ENCODE measurements around the gene SYNE4. TPM values are rescaled to one million over a fixed set of nuclear protein-coding genes. Genes with fewer than 3 reads are reported as not detected.

The SYNE4 gene
- total and polyA plus RNA-seq, 9 of the 15 experiments (the other 6 are each of a cell fraction or from before 2014, with no cell fraction given), result 0.03 to 0.65 (median 0.29) TPM

DNA sequence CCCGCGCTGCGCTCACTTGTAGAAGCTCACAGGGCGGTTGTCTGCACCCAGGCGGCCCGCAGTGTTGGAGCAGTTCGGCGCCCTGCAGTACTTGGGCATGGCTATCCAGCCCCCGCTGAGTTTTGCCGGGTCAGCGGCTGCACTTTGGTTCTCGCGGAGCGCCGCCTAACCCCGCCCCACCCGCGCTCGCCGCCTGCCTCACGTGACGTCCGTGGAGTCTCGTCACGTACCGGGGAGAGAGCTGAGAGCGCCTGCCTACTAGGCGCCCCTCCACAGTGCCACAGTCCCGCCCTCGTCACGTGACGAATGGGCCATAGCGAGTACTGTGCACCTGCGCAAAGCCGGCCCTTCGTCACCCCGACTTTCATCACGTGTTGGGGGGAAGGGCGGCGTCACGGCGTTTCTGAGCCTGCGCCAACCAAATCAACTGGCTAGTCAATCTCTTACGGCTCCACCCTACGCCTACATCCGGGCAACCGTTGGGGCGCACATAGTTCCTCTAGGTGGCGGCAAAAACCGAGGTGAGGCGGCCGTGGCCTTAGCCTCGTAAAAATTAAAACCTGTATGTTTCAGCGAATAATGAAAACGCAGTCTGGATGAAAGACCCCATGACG is 45.6 kb upstream of the SYNE4 start, which contains the start of gene THAP8 (continued):
- TF ChIP-seq, protein P1, sequence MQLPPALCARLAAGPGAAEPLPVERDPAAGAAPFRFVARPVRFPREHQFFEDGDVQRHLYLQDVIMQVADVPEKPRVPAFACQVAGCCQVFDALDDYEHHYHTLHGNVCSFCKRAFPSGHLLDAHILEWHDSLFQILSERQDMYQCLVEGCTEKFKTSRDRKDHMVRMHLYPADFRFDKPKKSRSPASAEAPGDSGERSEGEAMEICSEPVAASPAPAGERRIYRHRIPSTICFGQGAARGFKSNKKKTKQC (CRISPR knock-in tag; IDR thresholded peaks at IDR 0.05), result 0 out of 2 replicates have a peak, but pooled peaks have one; percentile 36
- no peak for TF ChIP-seq PTRF (tag; IDR thresholded peaks at IDR 0.05)
- TF ChIP-seq, protein P2, sequence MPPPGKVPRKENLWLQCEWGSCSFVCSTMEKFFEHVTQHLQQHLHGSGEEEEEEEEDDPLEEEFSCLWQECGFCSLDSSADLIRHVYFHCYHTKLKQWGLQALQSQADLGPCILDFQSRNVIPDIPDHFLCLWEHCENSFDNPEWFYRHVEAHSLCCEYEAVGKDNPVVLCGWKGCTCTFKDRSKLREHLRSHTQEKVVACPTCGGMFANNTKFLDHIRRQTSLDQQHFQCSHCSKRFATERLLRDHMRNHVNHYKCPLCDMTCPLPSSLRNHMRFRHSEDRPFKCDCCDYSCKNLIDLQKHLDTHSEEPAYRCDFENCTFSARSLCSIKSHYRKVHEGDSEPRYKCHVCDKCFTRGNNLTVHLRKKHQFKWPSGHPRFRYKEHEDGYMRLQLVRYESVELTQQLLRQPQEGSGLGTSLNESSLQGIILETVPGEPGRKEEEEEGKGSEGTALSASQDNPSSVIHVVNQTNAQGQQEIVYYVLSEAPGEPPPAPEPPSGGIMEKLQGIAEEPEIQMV (tag; conservative IDR thresholded peaks at IDR 0.05; ENCODE audit: low read depth), result no peak
- TF ChIP-seq TBL1XR1 (IDR thresholded peaks at IDR 0.05; ENCODE audit: low read length in 2 of 2), result no peak; a peak in 1 of 4 replicates
- no peak for TF ChIP-seq BCLAF1 (IDR thresholded peaks at IDR 0.05; ENCODE audit: borderline replicate concordance in 1 of 2, control insufficient read depth in 1 of 2, low read depth in 2 of 2, low read length in 1 of 2)
- TF ChIP-seq ZNF584 (CRISPR knock-in tag; IDR thresholded peaks at IDR 0.05; ENCODE audit: low read depth), result peak; percentile 64; the same call in 1 of the 2 replicates
- no peak for TF ChIP-seq ZNF696 (CRISPR knock-in tag; conservative IDR thresholded peaks at IDR 0.05)
- TF ChIP-seq FOXK1 (CRISPR knock-in tag; IDR thresholded peaks at IDR 0.05; ENCODE audit: borderline replicate concordance), result 0 out of 2 replicates have a peak, but pooled peaks have one; percentile 49
- peak; percentile 86 for TF ChIP-seq MEIS2 (IDR thresholded peaks at IDR 0.05; ENCODE audit: partially characterized antibody)
- TF ChIP-seq RUNX1 (IDR thresholded peaks at IDR 0.05; ENCODE audit: low read depth), result 0 out of 2 replicates have a peak, but pooled peaks have one; percentile 15
- TF ChIP-seq, protein P3, sequence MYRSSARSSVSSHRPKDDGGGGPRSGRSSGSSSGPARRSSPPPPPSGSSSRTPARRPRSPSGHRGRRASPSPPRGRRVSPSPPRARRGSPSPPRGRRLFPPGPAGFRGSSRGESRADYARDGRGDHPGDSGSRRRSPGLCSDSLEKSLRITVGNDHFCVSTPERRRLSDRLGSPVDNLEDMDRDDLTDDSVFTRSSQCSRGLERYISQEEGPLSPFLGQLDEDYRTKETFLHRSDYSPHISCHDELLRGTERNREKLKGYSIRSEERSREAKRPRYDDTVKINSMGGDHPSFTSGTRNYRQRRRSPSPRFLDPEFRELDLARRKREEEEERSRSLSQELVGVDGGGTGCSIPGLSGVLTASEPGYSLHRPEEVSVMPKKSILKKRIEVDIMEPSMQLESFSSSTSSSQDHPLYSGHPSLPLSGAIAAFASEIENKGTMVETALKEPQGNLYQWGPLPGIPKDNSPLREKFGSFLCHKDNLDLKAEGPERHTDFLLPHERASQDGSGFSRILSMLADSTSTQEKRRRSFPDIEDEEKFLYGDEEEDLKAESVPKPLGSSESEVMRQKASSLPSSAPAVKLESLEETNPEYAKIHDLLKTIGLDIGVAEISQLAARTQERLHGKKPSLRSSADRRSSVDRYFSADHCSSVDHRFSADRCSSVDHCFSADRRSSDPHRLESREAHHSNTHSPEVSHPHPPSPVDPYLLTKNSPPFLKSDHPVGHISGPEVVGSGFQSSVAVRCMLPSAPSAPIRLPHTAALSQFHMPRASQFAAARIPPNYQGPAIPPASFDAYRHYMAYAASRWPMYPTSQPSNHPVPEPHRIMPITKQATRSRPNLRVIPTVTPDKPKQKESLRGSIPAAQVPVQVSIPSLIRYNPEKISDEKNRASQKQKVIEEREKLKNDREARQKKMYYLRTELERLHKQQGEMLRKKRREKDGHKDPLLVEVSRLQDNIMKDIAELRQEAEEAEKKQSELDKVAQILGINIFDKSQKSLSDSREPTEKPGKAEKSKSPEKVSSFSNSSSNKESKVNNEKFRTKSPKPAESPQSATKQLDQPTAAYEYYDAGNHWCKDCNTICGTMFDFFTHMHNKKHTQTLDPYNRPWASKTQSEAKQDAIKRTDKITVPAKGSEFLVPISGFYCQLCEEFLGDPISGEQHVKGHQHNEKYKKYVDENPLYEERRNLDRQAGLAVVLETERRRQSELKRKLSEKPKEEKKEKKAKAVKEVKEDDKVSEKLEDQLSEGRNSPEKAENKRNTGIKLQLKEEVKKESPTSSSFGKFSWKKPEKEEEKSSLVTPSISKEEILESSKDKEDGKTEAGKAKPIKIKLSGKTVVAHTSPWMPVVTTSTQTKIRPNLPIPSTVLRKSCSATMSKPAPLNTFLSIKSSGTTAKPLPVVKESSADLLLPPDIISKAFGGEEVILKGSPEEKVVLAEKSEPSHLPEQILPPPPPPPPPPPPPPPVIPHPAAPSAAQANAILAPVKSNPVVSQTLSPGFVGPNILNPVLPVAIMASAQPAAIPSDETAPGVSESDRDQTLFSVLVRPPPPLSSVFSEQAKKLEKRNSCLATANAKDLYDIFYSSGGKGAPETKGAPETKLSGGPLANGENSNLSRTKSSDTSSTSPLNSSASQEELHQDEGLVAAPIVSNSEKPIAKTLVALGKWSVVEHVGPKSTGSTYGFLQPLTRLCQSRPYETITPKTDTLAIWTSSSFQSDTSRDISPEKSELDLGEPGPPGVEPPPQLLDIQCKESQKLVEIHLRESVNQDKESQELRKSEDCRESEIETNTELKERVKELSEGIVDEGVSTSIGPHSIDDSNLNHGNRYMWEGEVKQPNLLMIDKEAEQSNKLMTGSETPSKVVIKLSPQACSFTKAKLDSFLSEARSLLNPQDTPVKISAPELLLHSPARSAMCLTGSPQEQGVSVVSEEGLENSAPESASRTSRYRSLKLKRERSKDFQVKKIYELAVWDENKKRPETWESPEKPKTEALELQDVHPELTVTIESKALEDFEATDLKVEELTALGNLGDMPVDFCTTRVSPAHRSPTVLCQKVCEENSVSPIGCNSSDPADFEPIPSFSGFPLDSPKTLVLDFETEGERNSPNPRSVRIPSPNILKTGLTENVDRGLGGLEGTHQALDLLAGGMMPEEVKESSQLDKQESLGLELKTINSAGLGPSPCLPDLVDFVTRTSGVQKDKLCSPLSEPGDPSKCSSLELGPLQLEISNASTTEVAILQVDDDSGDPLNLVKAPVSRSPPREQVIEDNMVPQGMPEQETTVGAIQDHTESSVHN (IDR thresholded peaks at IDR 0.05; ENCODE audit: borderline replicate concordance in 1 of 2, low read depth in 1 of 2), result peak in 1 of 2 experiments; percentile 90; a peak in 2 of 4 replicates
- no peak for TF ChIP-seq ELF2 (CRISPR knock-in tag; IDR thresholded peaks at IDR 0.05)

Data from K562 (cell line).